Smooth muscle cell of the pulmonary artery (primary cell): Measurements from ENCODE around the gene UGT1A7. TPM values are rescaled to one million over a fixed set of nuclear protein-coding genes. Genes with fewer than 3 reads are reported as not detected.

Source experiments
- total RNA-seq: library from RNA; depleted of rRNA; stranded (reverse); fragments of >200 nt; gene quantifications from 2 replicates; pipeline ENCODE4 v1.2.3, GENCODE V29; 2014

The UGT1A7 gene
- total RNA-seq, result 0.07 and 0.96 TPM in 2 replicates

DNA sequence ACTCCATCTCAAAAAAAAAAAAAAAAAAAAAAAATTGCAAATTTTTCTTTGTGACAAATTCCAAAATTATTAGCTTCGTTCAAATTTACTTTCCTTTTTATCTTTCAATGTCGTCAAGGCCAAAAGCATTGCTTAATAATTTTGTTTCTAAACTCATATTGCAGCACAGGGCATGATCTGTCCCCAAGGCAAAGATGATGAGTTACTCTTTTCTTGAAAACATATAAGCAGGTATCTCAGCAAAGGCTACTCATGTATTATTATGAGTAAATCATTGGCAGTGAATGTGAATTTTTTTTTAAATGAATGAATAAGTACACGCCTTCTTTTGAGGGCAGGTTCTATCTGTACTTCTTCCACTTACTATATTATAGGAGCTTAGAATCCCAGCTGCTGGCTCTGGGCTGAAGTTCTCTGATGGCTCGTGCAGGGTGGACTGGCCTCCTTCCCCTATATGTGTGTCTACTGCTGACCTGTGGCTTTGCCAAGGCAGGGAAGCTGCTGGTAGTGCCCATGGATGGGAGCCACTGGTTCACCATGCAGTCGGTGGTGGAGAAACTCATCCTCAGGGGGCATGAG lies at the start of gene UGT1A7:
TSS of gene UGT1A7 (plus strand) at position 381 of the 579 bp plus-strand sequence. CDS start at position 418, 37 bp downstream.

DNA sequence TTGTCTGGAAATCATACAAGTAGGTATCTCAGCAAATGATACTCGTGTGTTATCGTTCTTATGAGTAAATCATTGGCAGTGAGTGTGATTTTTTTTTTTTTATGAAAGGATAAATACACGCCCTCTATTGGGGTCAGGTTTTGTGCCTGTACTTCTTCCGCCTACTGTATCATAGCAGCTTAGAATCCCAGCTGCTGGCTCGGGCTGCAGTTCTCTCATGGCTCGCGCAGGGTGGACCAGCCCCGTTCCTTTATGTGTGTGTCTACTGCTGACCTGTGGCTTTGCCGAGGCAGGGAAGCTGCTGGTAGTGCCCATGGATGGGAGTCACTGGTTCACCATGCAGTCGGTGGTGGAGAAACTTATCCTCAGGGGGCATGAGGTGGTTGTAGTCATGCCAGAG lies 45.4 kb upstream of the UGT1A7 start, which contains the start of gene UGT1A10:
TSS of gene UGT1A10 (plus strand) at position 143 of the 400 bp plus-strand sequence. CDS start at position 218, 75 bp downstream.

DNA sequence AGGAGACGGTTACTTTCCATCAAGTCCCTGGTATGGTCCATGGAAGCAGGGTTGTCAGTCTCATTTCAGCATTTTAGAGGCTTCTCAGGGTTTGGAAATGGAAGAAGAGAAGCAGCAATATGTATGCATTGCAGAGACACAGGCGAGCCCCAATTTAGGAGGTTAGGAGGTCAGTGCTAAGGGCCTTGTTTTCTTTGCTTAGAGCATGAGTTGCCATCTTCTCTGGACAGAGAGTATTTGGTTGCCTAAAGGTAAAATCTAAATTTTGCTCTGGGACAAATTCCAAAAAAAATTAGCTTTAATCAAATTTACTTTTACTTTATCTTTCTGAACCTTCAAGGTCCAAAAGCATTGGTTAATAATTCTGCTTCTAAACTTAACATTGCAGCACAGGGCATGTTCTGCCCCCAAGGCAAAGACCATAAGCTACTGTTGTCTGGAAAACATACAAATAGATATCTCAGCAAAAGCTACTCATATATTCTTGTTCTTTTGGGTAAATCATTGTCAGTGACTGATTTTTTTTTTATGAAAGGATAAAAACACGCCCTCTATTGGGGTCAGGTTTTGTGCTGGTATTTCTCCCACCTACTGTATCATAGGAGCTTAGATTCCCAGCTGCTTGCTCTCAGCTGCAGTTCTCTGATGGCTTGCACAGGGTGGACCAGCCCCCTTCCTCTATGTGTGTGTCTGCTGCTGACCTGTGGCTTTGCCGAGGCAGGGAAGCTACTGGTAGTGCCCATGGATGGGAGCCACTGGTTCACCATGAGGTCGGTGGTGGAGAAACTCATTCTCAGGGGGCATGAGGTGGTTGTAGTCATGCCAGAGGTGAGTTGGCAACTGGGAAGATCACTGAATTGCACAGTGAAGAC lies 10.2 kb upstream of the UGT1A7 start, which contains the start of gene UGT1A9:
TSS of gene UGT1A9 (plus strand) at position 609 of the 872 bp plus-strand sequence. CDS start at position 646, 37 bp downstream.

DNA sequence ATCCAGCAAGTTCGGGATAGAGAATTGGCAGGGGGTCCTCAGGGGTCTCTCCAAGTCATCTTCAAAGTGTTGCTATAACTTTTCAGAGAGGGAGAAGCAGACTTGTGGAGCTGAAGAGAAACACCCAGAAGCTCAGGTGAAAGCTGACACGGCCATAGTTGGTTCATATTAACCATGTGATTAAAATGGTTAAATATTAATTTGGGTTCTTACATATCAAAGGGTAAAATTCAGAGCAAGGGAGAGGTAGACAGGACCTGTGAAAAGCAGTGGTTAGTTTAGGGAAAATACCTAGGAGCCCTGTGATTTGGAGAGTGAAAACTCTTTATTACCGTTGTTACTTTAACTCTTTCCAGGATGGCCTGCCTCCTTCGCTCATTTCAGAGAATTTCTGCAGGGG lies 10.9 kb downstream of the UGT1A7 start, which contains the start of gene UGT1A6:
TSS of gene UGT1A6 (plus strand) at position 243 of the 400 bp plus-strand sequence. CDS start at position 358, 115 bp downstream.

DNA sequence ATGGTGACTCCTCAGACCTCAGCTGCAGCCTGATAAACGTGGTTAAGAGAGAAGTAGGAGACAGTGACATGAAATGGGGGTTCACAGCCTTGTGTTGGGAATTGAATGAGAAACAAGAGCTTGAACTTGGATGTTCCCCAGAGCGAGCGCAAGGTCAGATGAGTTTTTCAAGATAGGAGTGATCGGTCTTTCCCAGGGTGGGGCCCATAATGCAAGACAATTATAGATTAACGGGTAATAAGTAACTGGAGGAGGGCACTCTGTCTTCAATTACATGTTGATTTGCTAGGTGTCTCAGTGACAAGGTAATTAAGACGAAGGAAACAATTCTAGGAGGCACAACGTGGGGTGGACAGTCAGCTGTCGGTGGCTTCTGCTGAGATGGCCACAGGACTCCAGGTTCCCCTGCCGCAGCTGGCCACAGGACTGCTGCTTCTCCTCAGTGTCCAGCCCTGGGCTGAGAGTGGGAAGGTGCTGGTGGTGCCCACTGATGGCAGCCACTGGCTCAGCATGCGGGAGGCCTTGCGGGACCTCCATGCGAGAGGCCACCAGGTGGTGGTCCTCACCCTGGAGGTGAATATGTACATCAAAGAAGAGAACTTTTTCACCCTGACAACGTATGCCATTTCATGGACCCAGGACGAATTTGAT lies 31.0 kb downstream of the UGT1A7 start, which contains the start of gene UGT1A5:
TSS of gene UGT1A5 (plus strand) at position 297 of the 651 bp plus-strand sequence. CDS start at position 382, 85 bp downstream.

DNA sequence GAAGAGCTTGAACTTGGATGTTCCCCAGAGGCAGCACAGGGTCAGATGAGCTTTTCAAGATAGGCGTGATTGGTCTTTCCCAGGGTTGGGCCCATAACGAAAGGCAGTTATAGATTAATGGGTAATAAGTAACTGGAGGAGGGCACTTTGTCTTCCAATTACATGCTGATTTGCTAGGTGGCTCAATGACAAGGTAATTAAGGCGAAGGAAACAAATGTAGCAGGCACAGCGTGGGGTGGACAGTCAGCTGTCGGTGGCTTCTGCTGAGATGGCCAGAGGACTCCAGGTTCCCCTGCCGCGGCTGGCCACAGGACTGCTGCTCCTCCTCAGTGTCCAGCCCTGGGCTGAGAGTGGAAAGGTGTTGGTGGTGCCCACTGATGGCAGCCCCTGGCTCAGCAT lies 36.9 kb downstream of the UGT1A7 start, which contains the start of gene UGT1A4:
TSS of gene UGT1A4 (plus strand) at position 185 of the 400 bp plus-strand sequence. CDS start at position 270, 85 bp downstream.

DNA sequence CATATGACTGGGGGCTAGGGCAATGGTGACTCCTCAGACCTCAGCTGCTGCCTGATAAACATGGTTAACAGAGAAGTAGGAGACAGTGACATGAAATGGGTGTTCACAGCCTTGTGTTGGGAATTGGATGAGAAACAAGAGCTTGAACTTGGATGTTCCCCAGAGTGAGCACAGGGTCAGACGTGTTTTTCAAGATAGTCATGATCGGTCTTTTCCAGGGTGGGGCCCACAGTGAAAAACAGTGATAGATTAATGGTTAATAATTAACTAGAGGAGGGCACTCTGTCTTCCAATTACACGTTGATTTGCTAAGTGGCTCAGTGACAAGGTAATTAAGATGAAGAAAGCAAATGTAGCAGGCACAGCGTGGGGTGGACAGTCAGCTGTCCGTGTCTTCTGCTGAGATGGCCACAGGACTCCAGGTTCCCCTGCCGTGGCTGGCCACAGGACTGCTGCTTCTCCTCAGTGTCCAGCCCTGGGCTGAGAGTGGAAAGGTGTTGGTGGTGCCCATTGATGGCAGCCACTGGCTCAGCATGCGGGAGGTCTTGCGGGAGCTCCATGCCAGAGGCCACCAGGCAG lies 47.1 kb downstream of the UGT1A7 start, which contains the start of gene UGT1A3:
TSS of gene UGT1A3 (plus strand) at position 320 of the 579 bp plus-strand sequence. CDS start at position 405, 85 bp downstream.

DNA sequence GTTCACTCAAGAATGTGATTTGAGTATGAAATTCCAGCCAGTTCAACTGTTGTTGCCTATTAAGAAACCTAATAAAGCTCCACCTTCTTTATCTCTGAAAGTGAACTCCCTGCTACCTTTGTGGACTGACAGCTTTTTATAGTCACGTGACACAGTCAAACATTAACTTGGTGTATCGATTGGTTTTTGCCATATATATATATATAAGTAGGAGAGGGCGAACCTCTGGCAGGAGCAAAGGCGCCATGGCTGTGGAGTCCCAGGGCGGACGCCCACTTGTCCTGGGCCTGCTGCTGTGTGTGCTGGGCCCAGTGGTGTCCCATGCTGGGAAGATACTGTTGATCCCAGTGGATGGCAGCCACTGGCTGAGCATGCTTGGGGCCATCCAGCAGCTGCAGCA lies 78.3 kb downstream of the UGT1A7 start, which contains the start of gene UGT1A1:
TSS of gene UGT1A1 (plus strand) at position 228 of the 400 bp plus-strand sequence. CDS start at position 246, 18 bp downstream.

DNA sequence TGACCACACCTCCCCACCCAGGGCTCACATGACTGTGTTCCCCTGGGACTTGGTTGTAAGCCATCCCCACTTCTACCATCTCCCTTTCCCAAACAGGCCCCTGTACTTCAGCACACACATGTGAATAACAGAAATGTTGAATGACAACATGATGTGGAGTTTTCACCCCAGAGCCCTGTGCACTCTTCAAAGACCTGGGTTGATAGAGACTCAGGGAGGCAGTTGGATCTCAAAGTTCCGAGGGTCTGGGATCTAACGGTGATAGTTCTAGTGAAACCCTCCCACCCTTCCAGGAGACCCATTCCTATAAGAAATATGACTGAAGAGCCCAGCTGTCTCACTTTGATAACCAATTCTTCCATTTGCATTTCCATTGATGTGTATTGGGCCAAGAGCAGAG lies 96.3 kb downstream of the UGT1A7 start, which contains the start of gene MROH2A:
TSS of gene MROH2A (plus strand) at position 301 of the 400 bp plus-strand sequence. CDS start 1,029 bp downstream, outside the sequence.

Other genes with a start within 250 kb of the UGT1A7 start
- 36.9 and 38.5 TPM in 2 replicates for gene USP40, start 115.1 kb upstream of the UGT1A7 start, total RNA-seq
- 0.17 TPM in 1 of 2 replicates, not detected in the other for gene UGT1A8, start 64.3 kb upstream of the UGT1A7 start, total RNA-seq
- 0.10 and 0.13 TPM in 2 replicates for gene UGT1A10, start 45.5 kb upstream of the UGT1A7 start, total RNA-seq
- gene UGT1A9, start 10.0 kb upstream of the UGT1A7 start, total RNA-seq, result not detected in 2 replicates
- 0.10 TPM in 1 of 2 replicates, not detected in the other for gene UGT1A6, start 11.0 kb downstream of the UGT1A7 start, total RNA-seq
- not detected in 2 replicates for gene UGT1A5, start 31.0 kb downstream of the UGT1A7 start, total RNA-seq
- not detected in 2 replicates for gene UGT1A4, start 36.8 kb downstream of the UGT1A7 start, total RNA-seq
- gene UGT1A3, start 47.1 kb downstream of the UGT1A7 start, total RNA-seq, result not detected in 2 replicates
- 0.07 TPM in 1 of 2 replicates, not detected in the other for gene UGT1A1, start 78.4 kb downstream of the UGT1A7 start, total RNA-seq
- gene MROH2A, start 96.4 kb downstream of the UGT1A7 start, total RNA-seq, result not detected in 2 replicates
- 2.6 and 5.2 TPM in 2 replicates for gene HJURP, start 172.6 kb downstream of the UGT1A7 start, total RNA-seq
- 0.20 and 0.23 TPM in 2 replicates for gene TRPM8, start 235.5 kb downstream of the UGT1A7 start, total RNA-seq